GM12878 (cell line): ENCODE data around the gene SRCIN1. TPM values are rescaled to one million over a fixed set of nuclear protein-coding genes. Genes with fewer than 3 reads are reported as not detected.

ENCODE experiments used
- ATAC-seq: fragments of 200-7000 bp; cut with Tn5 transposase; 3 replicates; pipeline ENCODE4 v1.9.1; 2020; ENCODE audit warnings: mild to moderate bottlenecking, moderate library complexity
- BruUV-seq: library from RNA; stranded (reverse); fragments of 400-500 nt; replicated peaks from 2 replicates; lab custom pipeline; 2021; lab: Mats Ljungman, UMichigan
- CTCF ChIA-PET: fragments of 300-600 bp; sonication (Branson Sonifier 250); formaldehyde crosslinking; extraction: SDS; loops from one replicate; lab custom pipeline; 2021; ENCODE audit warnings: inconsistent platforms; lab: Yijun Ruan, JAX
- POLR2A ChIA-PET: fragments of 350-600 bp; formaldehyde crosslinking; extraction: SDS; loops from one replicate; lab custom pipeline; 2021; ENCODE audit warnings: inconsistent platforms; lab: Charles Lee
- RAD21 ChIA-PET: fragments of 300-600 bp; sonication (Branson Sonifier 250); formaldehyde crosslinking; loops from one replicate; lab custom pipeline; 2023; ENCODE audit warnings: antibody characterized with exemption; ENCODE audit not compliant: unreplicated experiment; lab: Charles Lee
- SMC1A ChIA-PET: fragments of 300-600 bp; sonication (Branson Sonifier 250); formaldehyde crosslinking; loops from one replicate; lab custom pipeline; 2023; ENCODE audit not compliant: unreplicated experiment, uncharacterized antibody; lab: Charles Lee
- DNase-seq: peaks from one replicate; pipeline ENCODE4 v3.0.0-alpha.2; 2011; ENCODE audit warnings: low read depth, low spot score
- FAIRE-seq: peaks from 3 replicates; lab custom pipeline; 2011; peaks lifted over from hg19 to GRCh38; lab: Jason Lieb, UNC
- H2AFZ ChIP-seq: 2 replicates; pipeline ENCODE4 v1.6.0; 2011; ENCODE audit warnings: low read depth, low read length, control low read depth; ENCODE audit not compliant: control insufficient read depth
- H3K27ac ChIP-seq: 2 replicates; pipeline ENCODE4 v1.5.1; 2011; ENCODE audit warnings: control low read depth; ENCODE audit not compliant: control insufficient read depth, insufficient read depth
- H3K27me3 ChIP-seq, 2 experiments: replicated peaks in 1 of 2; 2 replicates each; pipeline versions ENCODE4 v1.6.0 to v1.6.1; 2011; ENCODE audit warnings: low read length in 1 of 2; ENCODE audit not compliant: control insufficient read depth in 2 of 2, insufficient read depth in 2 of 2
- H3K36me3 ChIP-seq, 2 experiments: 2 replicates each; pipeline ENCODE4 v1.5.1; 2011; ENCODE audit warnings: low read length in 1 of 2; ENCODE audit not compliant: control insufficient read depth in 2 of 2, insufficient read depth in 2 of 2
- H3K4me1 ChIP-seq: 2 replicates; pipeline ENCODE4 v1.6.1; 2011; ENCODE audit warnings: mild to moderate bottlenecking, low read length, moderate library complexity, mixed read lengths; ENCODE audit not compliant: control insufficient read depth, insufficient read depth
- H3K4me2 ChIP-seq: 2 replicates; pipeline ENCODE4 v1.6.0; 2011; ENCODE audit warnings: control low read depth; ENCODE audit not compliant: control insufficient read depth, insufficient read depth
- H3K4me3 ChIP-seq: fragments of 200-600 bp; sonication (generic); 2 replicates; pipeline ENCODE4 v1.5.1; 2016
- H3K79me2 ChIP-seq: 2 replicates; pipeline ENCODE4 v1.6.0; 2011; ENCODE audit warnings: low read length; ENCODE audit not compliant: control insufficient read depth, insufficient read depth
- H3K9ac ChIP-seq: 2 replicates; pipeline ENCODE4 v1.8.0; 2011; ENCODE audit warnings: low read length, control low read depth, mixed read lengths; ENCODE audit not compliant: control insufficient read depth, insufficient read depth
- H3K9me3 ChIP-seq: replicated peaks from 3 replicates; pipeline ENCODE4 v1.5.1; 2011; ENCODE audit warnings: mild to moderate bottlenecking, low read length; ENCODE audit not compliant: control insufficient read depth, insufficient read depth
- H4K20me1 ChIP-seq: 2 replicates; pipeline ENCODE4 v1.6.0; 2011; ENCODE audit not compliant: control insufficient read depth, insufficient read depth
- BMI1 ChIP-seq: fragments of 450-650 bp; IDR thresholded peaks from 2 replicates; pipeline ENCODE4 v1.6.1; 2016; ENCODE audit warnings: mild to moderate bottlenecking, moderate library complexity, borderline replicate concordance
- CEBPB ChIP-seq, 2 experiments: fragments of 150-350 bp in 1 of 2; IDR thresholded peaks; 2 replicates each; pipeline ENCODE4 v1.6.1; 2012 to 2014; ENCODE audit warnings: low read depth in 2 of 2, low read length in 2 of 2, borderline replicate concordance in 1 of 2, inconsistent platforms in 1 of 2
- CHD2 ChIP-seq: IDR thresholded peaks from 2 replicates; pipeline ENCODE4 v1.6.1; 2011; ENCODE audit warnings: low read depth, low read length, improper control_type of control experiment, borderline replicate concordance
- ETV6 ChIP-seq, 2 experiments: fragments of 450-650 bp in 1 of 2; IDR thresholded peaks in 1 of 2; conservative IDR thresholded peaks in 1 of 2; 2 replicates each; pipeline ENCODE4 v1.6.1; 2014; ENCODE audit warnings: antibody characterized with exemption in 1 of 2, borderline replicate concordance in 1 of 2, low read depth in 1 of 2, mild to moderate bottlenecking in 1 of 2, moderate library complexity in 1 of 2
- FOS ChIP-seq: IDR thresholded peaks from 3 replicates; pipeline ENCODE4 v1.6.1; 2011; ENCODE audit warnings: borderline replicate concordance; ENCODE audit not compliant: insufficient read length; ENCODE audit errors: extremely low read depth
- RELA ChIP-seq: fragments of 450-650 bp; IDR thresholded peaks from 2 replicates; pipeline ENCODE4 v1.8.0; 2014; ENCODE audit warnings: borderline replicate concordance; ENCODE audit not compliant: partially characterized antibody
- SMARCA5 ChIP-seq: fragments of 450-650 bp; IDR thresholded peaks from 2 replicates; pipeline ENCODE4 v1.6.1; 2017; ENCODE audit warnings: mild to moderate bottlenecking
- SPI1 ChIP-seq: IDR thresholded peaks from 2 replicates; pipeline ENCODE4 v1.6.1; 2011; ENCODE audit warnings: low read depth, mild to moderate bottlenecking, low read length, moderate library complexity, borderline replicate concordance; ENCODE audit not compliant: insufficient read depth
- SUZ12 ChIP-seq: fragments of 200-600 bp; sonication (generic); IDR thresholded peaks from one replicate; pipeline ENCODE4 v1.6.1; 2018; ENCODE audit warnings: antibody characterized with exemption, mild to moderate bottlenecking; ENCODE audit not compliant: unreplicated experiment
- ZNF207 ChIP-seq: fragments of 450-650 bp; IDR thresholded peaks from 2 replicates; pipeline ENCODE4 v1.6.1; 2014; ENCODE audit warnings: antibody characterized with exemption, mild to moderate bottlenecking, borderline replicate concordance
- ZNF274 ChIP-seq: IDR thresholded peaks from one replicate; pipeline ENCODE4 v1.8.0; 2011; ENCODE audit not compliant: insufficient read length, insufficient read depth
- ZNF622 ChIP-seq: fragments of 450-650 bp; IDR thresholded peaks from 2 replicates; pipeline ENCODE4 v1.6.1; 2017; ENCODE audit warnings: mild to moderate bottlenecking, inconsistent platforms
- WGBS: methylation state at CpG from one replicate; pipeline ENCODE4 v1.1.6; 2016; ENCODE audit warnings: low lambda C conversion rate; ENCODE audit not compliant: insufficient replicate concordance, insufficient coverage; ENCODE audit errors: missing lambda C conversion rate; 5-methylcytosine and 5-hydroxymethylcytosine counted together
- in situ Hi-C: fragments of 300-500 bp; cut with MboI; formaldehyde crosslinking; loops from 9 replicates; pipeline ENCODE4 v1.14.3; 2018; ENCODE audit warnings: mixed read lengths
- intact Hi-C: fragments of 100-400 bp; cut with micrococcal nuclease; formaldehyde crosslinking; loops from one replicate; pipeline ENCODE4 v1.14.2; 2022; ENCODE audit not compliant: unreplicated experiment
- polyA plus RNA-seq, 11 experiments: library from polyadenylated mRNA; depleted of rRNA in 4 of 11; unstranded in 6 of 11; stranded (reverse) in 5 of 11; fragments of >200 nt; fragmentation: Nextera tagmentation in 4 of 11; fragmentation: Illumina TruSeq in 1 of 11; extraction: Ambion mirVana in 4 of 11; extraction: Trizol in 1 of 11; gene quantifications; 1 replicate in 1 of 11; 2 replicates in 10 of 11; pipeline versions ENCODE4 v1.2.1 to v1.2.3, GENCODE V29; 2011 to 2016; ENCODE audit warnings: inconsistent platforms in 2 of 11, missing spikeins in 2 of 11, low read depth in 1 of 11
- total RNA-seq, 4 experiments: library from RNA; depleted of rRNA in 3 of 4; stranded (reverse); fragments of >200 nt in 3 of 4; fragmentation: Illumina TruSeq in 1 of 4; extraction: Trizol in 1 of 4; gene quantifications; 2 replicates each; pipeline versions ENCODE4 v1.2.1 to v1.2.3, GENCODE V29; 2013 to 2021
- TF ChIP-seq, protein P1 (sequence below): fragments of 450-650 bp; IDR thresholded peaks from 2 replicates; pipeline ENCODE4 v1.6.1; 2017; ENCODE audit warnings: low read depth, mild to moderate bottlenecking, moderate library complexity
- TF ChIP-seq, protein P2 (sequence below): IDR thresholded peaks from 2 replicates; pipeline ENCODE4 v1.6.1; 2011; ENCODE audit warnings: low read depth, mild to moderate bottlenecking, low read length, moderate library complexity, borderline replicate concordance; ENCODE audit errors: extremely low read depth

SRCIN1 gene
- total and polyA plus RNA-seq, 10 of the 15 experiments (the other 5 are each of a cell fraction or from before 2014, with no cell fraction given): under 0.01 to 0.74 (median 0.20) TPM; not detected in 3

DNA sequence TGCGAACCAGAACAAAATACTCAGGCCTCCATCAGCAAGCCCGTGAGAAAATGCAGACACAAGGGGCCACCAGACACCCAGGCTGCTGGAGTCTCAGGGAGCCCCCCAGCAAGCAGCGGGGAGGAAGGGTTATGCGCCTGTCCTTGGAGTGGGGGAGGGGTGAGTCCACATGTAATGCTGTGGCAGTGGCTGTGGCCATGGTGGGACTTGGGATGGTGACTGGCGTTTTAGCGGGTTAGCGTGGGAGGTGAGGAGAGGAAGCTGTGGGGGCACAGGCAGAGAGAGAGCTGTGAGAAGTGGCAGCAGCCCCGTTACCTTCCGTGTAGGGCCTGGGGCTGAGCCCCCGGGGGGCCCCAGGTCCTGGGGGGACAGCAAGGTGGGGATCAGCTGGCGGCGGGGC, 58.3 kb downstream of the SRCIN1 start:
- no peak for ATAC-seq
- Histone ChIP-seq H3K9ac (no peak overlapping the region), H3K4me2 (no peak overlapping the region), H3K79me2 (no peaks in the 10 kb centered on the region), H3K27me3 (peaks cover 0 to 2% of the 10 kb centered on the region in 2 experiments; a peak in 1 of 4 replicates), H3K4me3 (no peak overlapping the region), H2AFZ (no peak overlapping the region), H3K36me3 (no peaks in the 10 kb centered on the region), H3K27ac (no peak overlapping the region), H4K20me1 (no peaks in the 10 kb centered on the region), H3K4me1 (no peaks in the 10 kb centered on the region), H3K9me3 (no peaks in the 10 kb centered on the region)
- CTCF ChIA-PET: interaction anchor here (0.6 to 5.4 kb wide), 2 partner anchors 11 to 99 kb away, joined by 3 to 33 read pairs; no protein-coding TSS in a partner anchor
- TF ChIP-seq SPI1 (no peak), BMI1 (no peak), SUZ12 (no peak), FOS (no peak), CHD2 (no peak)
- FAIRE-seq: no peak
- in situ Hi-C loops (no loop called here), intact Hi-C loops (no loop called here)
- 33% methylated on average over 11 of the region's 12 CpGs for WGBS
- POLR2A ChIA-PET: interaction anchor here (0.6 to 1.0 kb wide), 2 partner anchors 122 to 1085 kb away, joined by 3 read pairs; no protein-coding TSS in a partner anchor
- SMC1A ChIA-PET: no interaction called here
- BruUV-seq: no TSS peak
- RAD21 ChIA-PET: no interaction called here
- no peak for DNase-seq

DNA sequence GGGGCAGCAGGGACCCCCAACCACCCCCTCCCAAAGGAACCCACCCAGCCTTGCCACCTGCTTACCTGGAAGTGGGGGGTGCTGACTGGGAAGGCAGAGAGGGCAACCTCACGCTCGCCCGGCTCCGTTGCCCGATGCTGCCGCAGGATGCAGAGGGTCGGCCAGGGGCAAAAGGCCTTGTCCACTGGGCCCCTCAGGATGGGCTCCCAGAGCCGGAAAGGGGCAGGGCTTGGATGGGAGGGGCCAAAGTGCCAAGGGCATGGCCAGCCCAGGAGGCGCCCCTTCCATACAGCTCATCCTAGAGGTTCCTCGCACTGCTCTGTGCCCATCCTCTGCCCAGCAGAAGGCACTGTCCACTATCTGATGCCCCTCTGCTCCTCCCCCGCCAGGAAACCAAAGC, 59.4 kb downstream of the SRCIN1 start:
- peaks cover 0 to 2% of the 10 kb centered on the region in 2 experiments; a peak in 1 of 4 replicates for H3K27me3 ChIP-seq
- DNase-seq (no peak), ATAC-seq (no peak), FAIRE-seq (no peak)
- ChIA-PET SMC1A (no interaction called here), POLR2A (no interaction called here), CTCF (interaction anchor here (1.0 to 5.4 kb wide), 3 partner anchors 8 to 12 kb away, joined by 3 to 33 read pairs (median 3); no protein-coding TSS in a partner anchor), RAD21 (interaction anchor here (1.3 kb wide), 1 partner anchor 12 kb away, joined by 4 read pairs; no protein-coding TSS in a partner anchor)
- in situ Hi-C loops: no loop called here
- no peak overlapping the region for H3K4me3 ChIP-seq
- no peaks in the 10 kb centered on the region for H4K20me1 ChIP-seq
- H3K36me3 ChIP-seq: no peaks in the 10 kb centered on the region
- intact Hi-C loops: no loop called here
- WGBS: 65% methylated on average over 11 of the region's 11 CpGs
- no TSS peak for BruUV-seq
- no peaks in the 10 kb centered on the region for H3K4me1 ChIP-seq
- H3K27ac ChIP-seq: no peak overlapping the region
- no peaks in the 10 kb centered on the region for H3K9me3 ChIP-seq
- no peaks in the 10 kb centered on the region for H3K79me2 ChIP-seq
- no peak overlapping the region for H2AFZ ChIP-seq
- H3K9ac ChIP-seq: no peak overlapping the region
- H3K4me2 ChIP-seq: no peak overlapping the region
- no peak for TF ChIP-seq ETV6 (conservative IDR thresholded peaks at IDR 0.05 in 1 of 2, IDR thresholded peaks at IDR 0.05 in 1 of 2; ENCODE audit: borderline replicate concordance in 1 of 2, low read depth in 1 of 2)
- no peak for TF ChIP-seq ZNF622
- no peak for TF ChIP-seq ZNF207
- no peak for TF ChIP-seq ZNF274
- TF ChIP-seq, protein P1, sequence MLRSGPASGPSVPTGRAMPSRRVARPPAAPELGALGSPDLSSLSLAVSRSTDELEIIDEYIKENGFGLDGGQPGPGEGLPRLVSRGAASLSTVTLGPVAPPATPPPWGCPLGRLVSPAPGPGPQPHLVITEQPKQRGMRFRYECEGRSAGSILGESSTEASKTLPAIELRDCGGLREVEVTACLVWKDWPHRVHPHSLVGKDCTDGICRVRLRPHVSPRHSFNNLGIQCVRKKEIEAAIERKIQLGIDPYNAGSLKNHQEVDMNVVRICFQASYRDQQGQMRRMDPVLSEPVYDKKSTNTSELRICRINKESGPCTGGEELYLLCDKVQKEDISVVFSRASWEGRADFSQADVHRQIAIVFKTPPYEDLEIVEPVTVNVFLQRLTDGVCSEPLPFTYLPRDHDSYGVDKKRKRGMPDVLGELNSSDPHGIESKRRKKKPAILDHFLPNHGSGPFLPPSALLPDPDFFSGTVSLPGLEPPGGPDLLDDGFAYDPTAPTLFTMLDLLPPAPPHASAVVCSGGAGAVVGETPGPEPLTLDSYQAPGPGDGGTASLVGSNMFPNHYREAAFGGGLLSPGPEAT: no peak
- no peak for TF ChIP-seq BMI1
- TF ChIP-seq RELA: no peak
- no peak for TF ChIP-seq SMARCA5
- no peak for TF ChIP-seq SPI1
- TF ChIP-seq, protein P2, sequence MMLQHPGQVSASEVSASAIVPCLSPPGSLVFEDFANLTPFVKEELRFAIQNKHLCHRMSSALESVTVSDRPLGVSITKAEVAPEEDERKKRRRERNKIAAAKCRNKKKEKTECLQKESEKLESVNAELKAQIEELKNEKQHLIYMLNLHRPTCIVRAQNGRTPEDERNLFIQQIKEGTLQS: no peak
- no peak for TF ChIP-seq CEBPB (IDR thresholded peaks at IDR 0.05; ENCODE audit: borderline replicate concordance in 1 of 2, low read depth in 2 of 2, low read length in 2 of 2)
